DLD1 (cell line): ENCODE results near the gene MRPS9.

Experiments used
- in situ Hi-C: cut with HindIII; loops from 2 replicates; pipeline ENCODE4 v1.10.0; 2017; ENCODE audit warnings: low sequenced_read_pairs

Gene MRPS9

GRCh38 chr2:105118960-105119359 lies 81.1 kb downstream of the MRPS9 start:
- in situ Hi-C loops, result no loop called here

- in situ Hi-C loops, result no loop called here
Observed at GRCh38 chr2:105121434-105121833, 83.6 kb downstream of the MRPS9 start.

- in situ Hi-C loops, result no loop called here
Observed at GRCh38 chr2:105125428-105125827, 87.6 kb downstream of the MRPS9 start.

- in situ Hi-C loops, result no loop called here
Observed at GRCh38 chr2:105125920-105126319, 88.1 kb downstream of the MRPS9 start.

- in situ Hi-C loops, result no loop called here
Observed at GRCh38 chr2:105126336-105126735, 88.5 kb downstream of the MRPS9 start.

GRCh38 chr2:105127289-105127915 lies 89.5 kb downstream of the MRPS9 start:
- in situ Hi-C loops, result no loop called here

GRCh38 chr2:105129722-105130232 lies 91.9 kb downstream of the MRPS9 start:
- in situ Hi-C loops, result no loop called here

GRCh38 chr2:105130546-105130945 lies 92.7 kb downstream of the MRPS9 start:
- in situ Hi-C loops, result no loop called here

- in situ Hi-C loops, result no loop called here
Observed at GRCh38 chr2:105134081-105134480, 96.2 kb downstream of the MRPS9 start.

GRCh38 chr2:105135436-105135835 lies 97.6 kb downstream of the MRPS9 start:
- in situ Hi-C loops, result no loop called here

- in situ Hi-C loops, result no loop called here
Observed at GRCh38 chr2:105136394-105136793, 98.5 kb downstream of the MRPS9 start.

GRCh38 chr2:105138643-105139042 lies 100.8 kb downstream of the MRPS9 start:
- in situ Hi-C loops, result no loop called here

- in situ Hi-C loops, result no loop called here
Observed at GRCh38 chr2:105139556-105140239, 101.8 kb downstream of the MRPS9 start.

- in situ Hi-C loops, result no loop called here
Observed at GRCh38 chr2:105140240-105140568, 102.3 kb downstream of the MRPS9 start.

- in situ Hi-C loops, result no loop called here
Observed at GRCh38 chr2:105141099-105141614, 103.3 kb downstream of the MRPS9 start.

- in situ Hi-C loops, result no loop called here
Observed at GRCh38 chr2:105142239-105142638, 104.4 kb downstream of the MRPS9 start.

- in situ Hi-C loops, result no loop called here
Observed at GRCh38 chr2:105143094-105143466, 105.2 kb downstream of the MRPS9 start.

GRCh38 chr2:105143467-105144151 lies 105.7 kb downstream of the MRPS9 start:
- in situ Hi-C loops, result no loop called here

GRCh38 chr2:105144152-105144940 lies 106.5 kb downstream of the MRPS9 start:
- in situ Hi-C loops, result no loop called here

GRCh38 chr2:105144941-105145300 lies 107.1 kb downstream of the MRPS9 start:
- in situ Hi-C loops, result no loop called here

GRCh38 chr2:105149272-105149671 lies 111.4 kb downstream of the MRPS9 start:
- in situ Hi-C loops, result no loop called here
